ENCODE data around the gene LMX1B.

- TF ChIP-seq, protein P1, sequence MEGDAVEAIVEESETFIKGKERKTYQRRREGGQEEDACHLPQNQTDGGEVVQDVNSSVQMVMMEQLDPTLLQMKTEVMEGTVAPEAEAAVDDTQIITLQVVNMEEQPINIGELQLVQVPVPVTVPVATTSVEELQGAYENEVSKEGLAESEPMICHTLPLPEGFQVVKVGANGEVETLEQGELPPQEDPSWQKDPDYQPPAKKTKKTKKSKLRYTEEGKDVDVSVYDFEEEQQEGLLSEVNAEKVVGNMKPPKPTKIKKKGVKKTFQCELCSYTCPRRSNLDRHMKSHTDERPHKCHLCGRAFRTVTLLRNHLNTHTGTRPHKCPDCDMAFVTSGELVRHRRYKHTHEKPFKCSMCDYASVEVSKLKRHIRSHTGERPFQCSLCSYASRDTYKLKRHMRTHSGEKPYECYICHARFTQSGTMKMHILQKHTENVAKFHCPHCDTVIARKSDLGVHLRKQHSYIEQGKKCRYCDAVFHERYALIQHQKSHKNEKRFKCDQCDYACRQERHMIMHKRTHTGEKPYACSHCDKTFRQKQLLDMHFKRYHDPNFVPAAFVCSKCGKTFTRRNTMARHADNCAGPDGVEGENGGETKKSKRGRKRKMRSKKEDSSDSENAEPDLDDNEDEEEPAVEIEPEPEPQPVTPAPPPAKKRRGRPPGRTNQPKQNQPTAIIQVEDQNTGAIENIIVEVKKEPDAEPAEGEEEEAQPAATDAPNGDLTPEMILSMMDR (conservative IDR thresholded peaks at IDR 0.05 in 1 of 2, IDR thresholded peaks at IDR 0.05 in 1 of 2; ENCODE audit: low read depth in 1 of 2, low read length in 2 of 2) = no peak
- TF ChIP-seq EZH2 (IDR thresholded peaks at IDR 0.05; ENCODE audit: low read length, missing control alignments) = no peak
Observed at GRCh38 chr9:126591922-126592321, 21.8 kb upstream of the LMX1B start.
